Left ventricle myocardium superior (tissue), 1 donor: ENCODE results near the gene TMPRSS3. TPM values are rescaled to one million over a fixed set of nuclear protein-coding genes. Genes with fewer than 3 reads are reported as not detected.

Source experiments
- total RNA-seq: library from RNA; stranded (reverse); fragmentation: NEBNext Ultra II Directional; extraction: Animal tissue kit (Norgen Biotek cat#: 25700); gene quantifications from one replicate; pipeline ENCODE4 v1.2.1, GENCODE V29; 2021
- donor health status: DM: no; HTN: yes; CAD: no; lungs with severe emphysema.

The TMPRSS3 gene
- total RNA-seq, 1 donor from 2014 or later = not detected

Other genes starting within 250 kb of the TMPRSS3 start
- 11.1 TPM for gene ABCG1, start 176.9 kb downstream of the TMPRSS3 start, total RNA-seq
- gene TFF3, start 80.6 kb downstream of the TMPRSS3 start, total RNA-seq = 5.3 TPM
- gene TFF2, start 45.1 kb downstream of the TMPRSS3 start, total RNA-seq = not detected
- not detected for gene TFF1, start 29.5 kb downstream of the TMPRSS3 start, total RNA-seq
- not detected for gene UBASH3A, start 7.8 kb upstream of the TMPRSS3 start, total RNA-seq
- gene RSPH1, start 100.2 kb upstream of the TMPRSS3 start, total RNA-seq = not detected
- 4.0 TPM for gene SLC37A1, start 117.8 kb upstream of the TMPRSS3 start, total RNA-seq